Measurements from ENCODE around the gene CNOT6L. TPM values are rescaled to one million over a fixed set of nuclear protein-coding genes. Genes with fewer than 3 reads are reported as not detected.

CNOT6L gene
- polyA plus RNA-seq, 1 of the 3 experiments (the other 2 are of a cell fraction) = 2.8 TPM

GRCh38 chr4:77819843-77820648 lies 878 bp upstream of the CNOT6L start:
- Histone ChIP-seq H3K9ac (peak overlapping the region; percentile 72), H3K27ac (ENCODE audit: low read depth in 2 of 2, low read length in 1 of 2) (peak overlapping the region; percentile 69 to 96), H3K4me3 (ENCODE audit: low read depth in 2 of 2, low read length in 1 of 2) (peak overlapping the region; percentile 95 to 97), H3F3A (replicated peaks; ENCODE audit: insufficient read depth) (peaks cover 13% of the 10 kb centered on the region), H4K20me1 (ENCODE audit: insufficient read depth) (peaks cover 7% of the 10 kb centered on the region; the same call in 1 of the 2 replicates), H3K27me3 (ENCODE audit: insufficient read depth) (no peaks in the 10 kb centered on the region), H2AFZ (ENCODE audit: low read depth) (peak overlapping the region; percentile 79), H3K9me3 (no peaks in the 10 kb centered on the region; the same call in 1 of the 2 replicates), H3K4me2 (peak overlapping the region; percentile 96), H3K4me1 (ENCODE audit: control insufficient read depth in 1 of 2, insufficient read depth in 2 of 2, low read depth in 1 of 2, low read length in 1 of 2) (peaks cover 0 to 12% of the 10 kb centered on the region in 2 experiments; a peak in 2 of 4 replicates), H3K79me2 (ENCODE audit: insufficient read depth) (peaks cover 32% of the 10 kb centered on the region), H3K9me2 (no peaks in the 10 kb centered on the region), H3K36me3 (replicated peaks in 1 of 2; ENCODE audit: control insufficient read depth in 1 of 2, insufficient read depth in 2 of 2, low read length in 1 of 2) (no peaks in the 10 kb centered on the region)
- ChIA-PET POLR2A (interaction anchor here (1.0 to 1.9 kb wide), 3 partner anchors 8 to 957 kb away, joined by 3 to 6 read pairs (median 3); partner anchors contain the start of genes BMP2K and MRPL1), CTCF (interaction anchor here (1.0 to 2.1 kb wide), 3 partner anchors 10 to 219 kb away, joined by 3 to 11 read pairs (median 5); partner anchors contain the start of gene MRPL1)
- peak; percentile 94 for DNase-seq
- WGBS (ENCODE audit: low lambda C conversion rate) = under 1% methylated on average over 32 of the region's 81 CpGs
- TF ChIP-seq JUND (IDR thresholded peaks at IDR 0.05) (no peak), POLR2AphosphoS5 (IDR thresholded peaks at IDR 0.05; ENCODE audit: low read depth, low read length) (peak; percentile 63; the same call in 1 of the 2 replicates), RFX5 (IDR thresholded peaks at IDR 0.05; ENCODE audit: low read length) (no peak), RAD21 (IDR thresholded peaks at IDR 0.05; ENCODE audit: low read length) (no peak), FOSL2 (IDR thresholded peaks at IDR 0.05; ENCODE audit: borderline replicate concordance, low read depth) (no peak), TCF12 (IDR thresholded peaks at IDR 0.05) (no peak; the same call in 1 of the 2 replicates), USF2 (IDR thresholded peaks at IDR 0.05; ENCODE audit: borderline replicate concordance, low read depth, low read length) (no peak), MEF2A (IDR thresholded peaks at IDR 0.05; ENCODE audit: borderline replicate concordance, low read depth) (no peak), NFIC (IDR thresholded peaks at IDR 0.05; ENCODE audit: borderline replicate concordance) (no peak), ELF1 (IDR thresholded peaks at IDR 0.05) (no peak), YY1 (IDR thresholded peaks at IDR 0.05; ENCODE audit: low read depth) (no peak), IRF3 (IDR thresholded peaks at IDR 0.05; ENCODE audit: low read depth, low read length) (no peak), MXI1 (IDR thresholded peaks at IDR 0.05; ENCODE audit: low read depth, low read length) (peak; percentile 47; the same call in 1 of the 2 replicates), SMC3 (IDR thresholded peaks at IDR 0.05; ENCODE audit: low read depth, low read length) (no peak), FOXJ3 (CRISPR knock-in tag; IDR thresholded peaks at IDR 0.05) (no peak), SIN3A (IDR thresholded peaks at IDR 0.05; ENCODE audit: borderline replicate concordance, low read depth, low read length) (no peak)
- TF ChIP-seq, protein P1, sequence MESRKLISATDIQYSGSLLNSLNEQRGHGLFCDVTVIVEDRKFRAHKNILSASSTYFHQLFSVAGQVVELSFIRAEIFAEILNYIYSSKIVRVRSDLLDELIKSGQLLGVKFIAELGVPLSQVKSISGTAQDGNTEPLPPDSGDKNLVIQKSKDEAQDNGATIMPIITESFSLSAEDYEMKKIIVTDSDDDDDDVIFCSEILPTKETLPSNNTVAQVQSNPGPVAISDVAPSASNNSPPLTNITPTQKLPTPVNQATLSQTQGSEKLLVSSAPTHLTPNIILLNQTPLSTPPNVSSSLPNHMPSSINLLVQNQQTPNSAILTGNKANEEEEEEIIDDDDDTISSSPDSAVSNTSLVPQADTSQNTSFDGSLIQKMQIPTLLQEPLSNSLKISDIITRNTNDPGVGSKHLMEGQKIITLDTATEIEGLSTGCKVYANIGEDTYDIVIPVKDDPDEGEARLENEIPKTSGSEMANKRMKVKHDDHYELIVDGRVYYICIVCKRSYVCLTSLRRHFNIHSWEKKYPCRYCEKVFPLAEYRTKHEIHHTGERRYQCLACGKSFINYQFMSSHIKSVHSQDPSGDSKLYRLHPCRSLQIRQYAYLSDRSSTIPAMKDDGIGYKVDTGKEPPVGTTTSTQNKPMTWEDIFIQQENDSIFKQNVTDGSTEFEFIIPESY (IDR thresholded peaks at IDR 0.05; ENCODE audit: borderline replicate concordance, low read depth) = no peak
- TF ChIP-seq, protein P2, sequence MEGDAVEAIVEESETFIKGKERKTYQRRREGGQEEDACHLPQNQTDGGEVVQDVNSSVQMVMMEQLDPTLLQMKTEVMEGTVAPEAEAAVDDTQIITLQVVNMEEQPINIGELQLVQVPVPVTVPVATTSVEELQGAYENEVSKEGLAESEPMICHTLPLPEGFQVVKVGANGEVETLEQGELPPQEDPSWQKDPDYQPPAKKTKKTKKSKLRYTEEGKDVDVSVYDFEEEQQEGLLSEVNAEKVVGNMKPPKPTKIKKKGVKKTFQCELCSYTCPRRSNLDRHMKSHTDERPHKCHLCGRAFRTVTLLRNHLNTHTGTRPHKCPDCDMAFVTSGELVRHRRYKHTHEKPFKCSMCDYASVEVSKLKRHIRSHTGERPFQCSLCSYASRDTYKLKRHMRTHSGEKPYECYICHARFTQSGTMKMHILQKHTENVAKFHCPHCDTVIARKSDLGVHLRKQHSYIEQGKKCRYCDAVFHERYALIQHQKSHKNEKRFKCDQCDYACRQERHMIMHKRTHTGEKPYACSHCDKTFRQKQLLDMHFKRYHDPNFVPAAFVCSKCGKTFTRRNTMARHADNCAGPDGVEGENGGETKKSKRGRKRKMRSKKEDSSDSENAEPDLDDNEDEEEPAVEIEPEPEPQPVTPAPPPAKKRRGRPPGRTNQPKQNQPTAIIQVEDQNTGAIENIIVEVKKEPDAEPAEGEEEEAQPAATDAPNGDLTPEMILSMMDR (IDR thresholded peaks at IDR 0.05) = 0 out of 2 replicates have a peak, but pooled peaks have one; percentile 6
- TF ChIP-seq, protein P3, sequence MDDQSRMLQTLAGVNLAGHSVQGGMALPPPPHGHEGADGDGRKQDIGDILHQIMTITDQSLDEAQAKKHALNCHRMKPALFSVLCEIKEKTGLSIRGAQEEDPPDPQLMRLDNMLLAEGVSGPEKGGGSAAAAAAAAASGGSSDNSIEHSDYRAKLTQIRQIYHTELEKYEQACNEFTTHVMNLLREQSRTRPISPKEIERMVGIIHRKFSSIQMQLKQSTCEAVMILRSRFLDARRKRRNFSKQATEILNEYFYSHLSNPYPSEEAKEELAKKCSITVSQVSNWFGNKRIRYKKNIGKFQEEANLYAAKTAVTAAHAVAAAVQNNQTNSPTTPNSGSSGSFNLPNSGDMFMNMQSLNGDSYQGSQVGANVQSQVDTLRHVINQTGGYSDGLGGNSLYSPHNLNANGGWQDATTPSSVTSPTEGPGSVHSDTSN (IDR thresholded peaks at IDR 0.05) = peak; percentile 96
- TF ChIP-seq, protein P4, sequence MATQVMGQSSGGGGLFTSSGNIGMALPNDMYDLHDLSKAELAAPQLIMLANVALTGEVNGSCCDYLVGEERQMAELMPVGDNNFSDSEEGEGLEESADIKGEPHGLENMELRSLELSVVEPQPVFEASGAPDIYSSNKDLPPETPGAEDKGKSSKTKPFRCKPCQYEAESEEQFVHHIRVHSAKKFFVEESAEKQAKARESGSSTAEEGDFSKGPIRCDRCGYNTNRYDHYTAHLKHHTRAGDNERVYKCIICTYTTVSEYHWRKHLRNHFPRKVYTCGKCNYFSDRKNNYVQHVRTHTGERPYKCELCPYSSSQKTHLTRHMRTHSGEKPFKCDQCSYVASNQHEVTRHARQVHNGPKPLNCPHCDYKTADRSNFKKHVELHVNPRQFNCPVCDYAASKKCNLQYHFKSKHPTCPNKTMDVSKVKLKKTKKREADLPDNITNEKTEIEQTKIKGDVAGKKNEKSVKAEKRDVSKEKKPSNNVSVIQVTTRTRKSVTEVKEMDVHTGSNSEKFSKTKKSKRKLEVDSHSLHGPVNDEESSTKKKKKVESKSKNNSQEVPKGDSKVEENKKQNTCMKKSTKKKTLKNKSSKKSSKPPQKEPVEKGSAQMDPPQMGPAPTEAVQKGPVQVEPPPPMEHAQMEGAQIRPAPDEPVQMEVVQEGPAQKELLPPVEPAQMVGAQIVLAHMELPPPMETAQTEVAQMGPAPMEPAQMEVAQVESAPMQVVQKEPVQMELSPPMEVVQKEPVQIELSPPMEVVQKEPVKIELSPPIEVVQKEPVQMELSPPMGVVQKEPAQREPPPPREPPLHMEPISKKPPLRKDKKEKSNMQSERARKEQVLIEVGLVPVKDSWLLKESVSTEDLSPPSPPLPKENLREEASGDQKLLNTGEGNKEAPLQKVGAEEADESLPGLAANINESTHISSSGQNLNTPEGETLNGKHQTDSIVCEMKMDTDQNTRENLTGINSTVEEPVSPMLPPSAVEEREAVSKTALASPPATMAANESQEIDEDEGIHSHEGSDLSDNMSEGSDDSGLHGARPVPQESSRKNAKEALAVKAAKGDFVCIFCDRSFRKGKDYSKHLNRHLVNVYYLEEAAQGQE (IDR thresholded peaks at IDR 0.05; ENCODE audit: low read depth, low read length) = no peak
- TF ChIP-seq, protein P5, sequence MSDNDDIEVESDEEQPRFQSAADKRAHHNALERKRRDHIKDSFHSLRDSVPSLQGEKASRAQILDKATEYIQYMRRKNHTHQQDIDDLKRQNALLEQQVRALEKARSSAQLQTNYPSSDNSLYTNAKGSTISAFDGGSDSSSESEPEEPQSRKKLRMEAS (IDR thresholded peaks at IDR 0.05; ENCODE audit: low read depth) = peak; percentile 8; the same call in 1 of the 2 replicates
